ENCODE measurements around the gene CLMN.

- TF ChIP-seq CTCF (IDR thresholded peaks at IDR 0.05 in 2 of 3, conservative IDR thresholded peaks at IDR 0.05 in 1 of 3; ENCODE audit: insufficient read depth in 2 of 3, low read depth in 1 of 3, low read length in 3 of 3), result no peak
- TF ChIP-seq MYC (IDR thresholded peaks at IDR 0.05; ENCODE audit: low read depth, low read length), result no peak
- no peak for TF ChIP-seq MYC (CRISPR knock-in tag; IDR thresholded peaks at IDR 0.05; ENCODE audit: borderline replicate concordance, low read depth)
- TF ChIP-seq ZNF589 (CRISPR knock-in tag; IDR thresholded peaks at IDR 0.05; ENCODE audit: low read depth), result no peak
- TF ChIP-seq RFX5 (IDR thresholded peaks at IDR 0.05; ENCODE audit: low read depth, low read length), result no peak
- no peak for TF ChIP-seq STAG1 (CRISPR knock-in tag; IDR thresholded peaks at IDR 0.05; ENCODE audit: borderline replicate concordance)
- no peak for TF ChIP-seq EZH2 (IDR thresholded peaks at IDR 0.05; ENCODE audit: borderline replicate concordance, low read depth, low read length)
- TF ChIP-seq ZZZ3 (IDR thresholded peaks at IDR 0.05), result no peak
- no peak for TF ChIP-seq ELF2 (CRISPR knock-in tag; IDR thresholded peaks at IDR 0.05)
These were observed 87.6 kb downstream of the CLMN start for GRCh38 chr14:95231966-95232633.

All from K562 (cell line).